K562 treated with DMSO at 1 percent for 12 hours (cell line): ENCODE results near the gene ARHGEF40. TPM values are rescaled to one million over a fixed set of nuclear protein-coding genes. Genes with fewer than 3 reads are reported as not detected.

Experiments
- total RNA-seq: library from RNA; unstranded; fragments of 300-600 nt; gene quantifications from 2 replicates; pipeline ENCODE4 v1.2.3, GENCODE V29; 2022; ENCODE audit not compliant: insufficient read depth

The ARHGEF40 gene
- total RNA-seq = 5.1 and 8.3 TPM in 2 replicates

DNA sequence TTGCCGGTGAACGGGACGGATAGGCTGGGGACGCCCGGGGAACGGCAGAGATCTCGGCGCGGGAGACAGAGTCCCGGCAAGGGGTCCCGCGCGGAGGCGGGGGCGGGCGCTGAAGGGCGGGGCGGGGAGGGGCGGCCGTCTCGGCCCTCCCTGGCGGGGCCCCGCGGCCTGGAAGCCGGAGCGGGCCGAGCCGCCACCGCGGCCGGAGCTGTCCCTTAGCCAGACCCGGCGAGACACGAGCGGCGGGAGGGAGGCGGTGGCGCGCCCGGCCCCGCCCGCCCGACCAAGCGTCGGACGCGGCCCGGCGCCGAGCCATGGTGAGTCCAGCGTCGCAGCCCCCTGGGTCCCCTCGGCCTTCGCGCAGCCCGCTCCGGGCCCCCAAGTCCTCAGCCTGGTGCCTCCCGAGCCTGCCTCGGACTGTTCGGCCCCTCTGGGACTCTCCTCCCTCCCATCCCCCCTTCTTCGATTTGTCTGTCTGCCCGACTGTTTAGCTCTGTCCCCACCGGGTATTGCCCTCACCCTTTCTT lies at the start of gene ARHGEF40:
ARHGEF40 (plus strand) TSS at position 222 of the 527 bp plus-strand sequence; CDS start at position 315, 93 bp downstream.

DNA sequence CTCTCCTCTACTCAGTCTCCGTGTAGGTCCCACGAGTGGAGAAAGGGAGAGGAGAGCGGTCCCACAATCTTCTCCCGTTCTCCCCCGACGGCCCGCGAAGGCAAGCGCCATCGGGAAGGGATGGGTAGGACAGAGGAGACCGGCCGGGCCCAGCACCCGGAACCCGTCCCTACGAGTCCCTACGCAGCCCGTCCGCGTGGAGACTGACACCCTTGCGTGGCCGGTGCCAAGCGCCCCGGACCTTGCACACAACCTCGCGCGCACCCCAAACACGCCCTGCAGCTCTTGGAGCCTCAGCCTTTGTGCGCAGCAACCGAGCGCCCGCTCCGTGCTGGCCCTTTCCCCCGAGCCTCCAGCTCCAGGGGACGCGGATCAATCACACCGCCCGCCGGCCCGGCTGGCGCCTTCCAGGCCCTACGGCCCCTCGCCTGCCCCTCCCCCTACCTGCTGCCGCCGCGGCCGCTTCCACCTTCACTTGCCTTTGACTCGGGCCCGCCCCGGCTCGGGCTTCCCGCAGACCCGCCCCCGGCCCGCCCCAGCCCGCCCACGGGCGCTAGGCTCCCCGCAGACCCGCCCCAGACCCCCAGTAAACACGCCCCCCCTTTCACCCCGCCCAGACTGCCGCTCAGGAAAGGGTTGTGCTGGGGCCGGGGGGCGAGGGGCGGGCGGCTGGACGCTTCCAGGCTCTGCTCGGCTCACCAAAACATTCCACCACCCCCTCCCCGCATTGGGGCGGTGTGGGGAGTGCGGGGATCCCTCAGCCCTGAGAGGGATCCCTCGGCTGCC lies 45.3 kb upstream of the ARHGEF40 start, which contains the start of gene NDRG2:
NDRG2 (minus strand) TSS at position 477 of the 786 bp plus-strand sequence. CDS start 1,746 bp downstream, outside the sequence.

DNA sequence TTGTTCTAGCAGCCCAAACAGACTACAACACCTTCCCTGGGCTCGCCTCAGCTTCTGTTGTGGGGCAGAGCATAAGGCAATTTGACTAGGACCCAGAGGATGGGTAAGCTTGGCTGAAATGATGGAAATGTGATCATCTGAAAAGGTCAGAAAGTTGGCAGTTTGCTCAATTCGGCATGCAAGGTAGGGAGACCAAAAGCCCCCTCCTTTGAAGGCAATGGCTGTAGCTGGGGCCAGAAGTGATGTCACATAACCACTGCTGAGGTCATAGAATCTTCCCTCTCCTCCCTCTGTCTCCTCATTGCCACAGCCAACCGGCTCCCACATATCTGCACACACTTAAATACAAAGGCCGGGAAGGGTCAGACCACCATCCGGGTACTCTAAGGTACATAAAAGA lies 40.2 kb upstream of the ARHGEF40 start, which contains the start of gene TPPP2:
TPPP2 (plus strand) TSS at position 301 of the 400 bp plus-strand sequence. CDS start 365 bp downstream, outside the sequence.

DNA sequence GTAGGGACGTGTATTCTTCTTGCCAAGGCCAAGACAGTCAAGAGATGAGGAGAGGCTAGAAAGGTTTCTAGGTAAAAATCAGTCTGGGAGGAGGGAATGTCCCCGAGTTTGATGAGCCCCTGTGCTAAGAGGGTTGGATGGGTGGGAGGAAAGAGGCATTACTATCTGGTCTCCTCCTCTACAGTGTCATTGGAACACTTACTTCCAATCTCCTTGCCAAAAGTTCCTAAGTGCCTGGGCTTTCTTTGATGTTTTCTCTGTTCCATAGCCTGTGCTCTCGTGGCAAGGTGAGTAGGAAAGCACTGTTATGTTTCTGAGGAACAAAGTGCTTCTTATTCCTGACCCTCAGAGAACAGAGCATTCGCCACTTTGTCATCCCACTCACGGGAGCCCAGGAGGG lies 35.4 kb upstream of the ARHGEF40 start, which contains the start of gene RNASE13:
RNASE13 (minus strand) TSS at position 101 of the 400 bp plus-strand sequence. CDS start 519 bp downstream, outside the sequence.

DNA sequence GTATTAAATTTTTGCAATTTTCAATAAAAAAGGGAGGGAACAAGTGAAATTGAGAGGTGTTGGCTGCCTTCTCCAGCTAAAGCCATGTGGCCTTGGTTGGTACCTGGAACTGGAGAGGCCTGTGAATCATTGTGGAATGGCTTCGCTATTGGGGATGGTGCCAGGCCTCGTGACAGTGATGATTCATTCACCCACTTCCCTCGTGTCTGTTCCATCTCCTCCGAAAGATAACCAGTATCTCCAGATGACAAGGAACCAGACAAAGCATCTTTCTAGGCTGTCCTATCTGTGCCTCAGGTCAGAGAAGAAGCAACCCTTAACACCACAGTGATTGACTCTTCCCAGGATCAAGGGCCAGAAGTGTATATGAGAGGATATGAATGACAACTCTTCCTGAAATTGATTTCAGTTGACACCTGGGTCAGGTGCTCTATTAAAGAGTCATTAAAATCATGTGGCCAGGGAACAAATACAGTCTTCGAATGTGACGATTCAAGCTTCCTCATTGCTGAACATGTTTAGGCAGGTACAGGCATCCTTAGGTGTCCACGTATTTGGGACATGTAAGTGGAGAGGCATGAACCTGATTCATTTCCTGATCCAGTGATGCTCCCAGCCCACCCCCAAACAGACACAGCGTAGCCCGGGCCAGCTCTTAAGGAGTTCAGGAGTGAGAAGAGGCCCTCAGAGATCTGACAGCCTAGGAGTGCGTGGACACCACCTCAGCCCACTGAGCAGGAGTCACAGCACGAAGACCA lies 28.2 kb upstream of the ARHGEF40 start, which contains the start of gene RNASE7:
RNASE7 (plus strand) TSS at position 687 of the 758 bp plus-strand sequence. CDS start 631 bp downstream, outside the sequence.

DNA sequence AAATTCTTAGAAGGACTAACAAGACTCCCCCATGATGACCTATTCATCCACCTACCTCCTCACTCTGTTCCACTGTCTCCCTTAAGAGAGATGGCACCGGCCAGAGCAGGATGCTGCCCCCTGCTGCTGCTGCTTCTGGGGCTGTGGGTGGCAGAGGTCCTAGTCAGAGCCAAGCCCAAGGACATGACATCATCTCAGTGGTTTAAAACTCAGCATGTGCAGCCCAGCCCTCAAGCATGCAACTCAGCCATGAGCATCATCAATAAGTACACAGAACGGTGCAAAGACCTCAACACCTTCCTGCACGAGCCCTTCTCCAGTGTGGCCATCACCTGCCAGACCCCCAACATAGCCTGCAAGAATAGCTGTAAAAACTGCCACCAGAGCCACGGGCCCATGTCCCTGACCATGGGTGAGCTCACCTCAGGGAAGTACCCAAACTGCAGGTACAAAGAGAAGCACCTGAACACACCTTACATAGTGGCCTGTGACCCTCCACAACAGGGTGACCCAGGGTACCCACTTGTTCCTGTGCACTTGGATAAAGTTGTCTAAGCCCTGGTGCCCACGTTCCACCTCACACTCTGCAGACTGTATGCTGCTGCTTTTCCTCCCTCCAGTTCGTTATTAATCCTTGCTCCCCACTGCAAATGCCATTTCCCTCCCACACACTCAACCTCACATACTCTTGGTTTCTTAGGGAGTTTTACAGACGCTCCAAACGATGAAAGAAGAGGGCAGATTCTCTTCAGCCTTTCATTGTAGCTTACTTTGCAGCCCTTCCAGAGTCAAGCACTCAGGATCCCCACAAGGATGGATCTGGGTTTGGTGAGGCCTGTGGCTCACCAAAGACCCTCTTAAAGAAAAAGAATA lies 12.1 kb upstream of the ARHGEF40 start, which contains the start of gene RNASE8:
RNASE8 (plus strand) TSS at position 20 of the 873 bp plus-strand sequence; CDS start at position 91, 71 bp downstream.

DNA sequence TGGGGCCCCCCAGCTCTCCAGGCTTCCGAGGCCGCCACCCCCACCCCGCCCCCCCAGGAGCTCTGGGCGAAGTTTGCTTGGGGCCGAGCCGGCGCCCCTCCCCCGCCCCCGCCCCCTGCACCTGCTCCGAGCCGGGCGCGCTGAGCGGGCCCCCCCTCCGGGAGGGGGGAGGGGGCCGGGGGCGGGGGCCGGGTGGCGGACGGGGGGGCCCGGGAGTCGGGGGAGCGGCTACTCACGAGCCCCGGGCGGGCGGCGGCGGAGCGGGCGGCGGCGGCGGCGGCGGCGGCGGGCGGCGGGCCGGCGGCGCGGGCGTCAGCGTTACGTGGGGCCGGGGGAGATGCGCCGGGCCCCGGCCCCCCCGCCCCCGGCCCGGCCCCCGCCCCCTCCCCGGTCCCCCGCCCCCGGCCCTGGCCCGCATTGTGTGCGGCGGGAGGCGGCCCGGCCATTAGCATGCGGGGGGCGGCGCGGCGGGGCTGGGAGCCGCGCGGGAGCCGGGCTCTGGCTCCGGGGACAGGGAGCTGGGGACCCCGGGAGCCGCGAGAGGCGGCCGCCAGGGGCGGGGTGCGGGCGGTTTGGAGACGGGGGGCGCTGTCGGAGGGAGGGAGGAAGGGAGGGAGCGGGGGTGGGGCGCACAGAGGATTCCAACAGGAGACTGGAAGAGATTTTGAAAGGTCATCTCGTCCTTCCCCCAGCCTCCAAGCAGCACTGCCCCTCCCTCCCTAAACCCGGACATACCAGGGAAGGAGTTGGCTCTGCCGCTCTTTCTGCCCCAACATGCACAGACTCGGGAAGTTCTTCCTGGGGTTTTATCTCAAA lies 28.2 kb downstream of the ARHGEF40 start, which contains the start of gene ZNF219:
ZNF219 (minus strand) TSS at position 580 of the 816 bp plus-strand sequence. CDS start 5,064 bp downstream, outside the sequence.

DNA sequence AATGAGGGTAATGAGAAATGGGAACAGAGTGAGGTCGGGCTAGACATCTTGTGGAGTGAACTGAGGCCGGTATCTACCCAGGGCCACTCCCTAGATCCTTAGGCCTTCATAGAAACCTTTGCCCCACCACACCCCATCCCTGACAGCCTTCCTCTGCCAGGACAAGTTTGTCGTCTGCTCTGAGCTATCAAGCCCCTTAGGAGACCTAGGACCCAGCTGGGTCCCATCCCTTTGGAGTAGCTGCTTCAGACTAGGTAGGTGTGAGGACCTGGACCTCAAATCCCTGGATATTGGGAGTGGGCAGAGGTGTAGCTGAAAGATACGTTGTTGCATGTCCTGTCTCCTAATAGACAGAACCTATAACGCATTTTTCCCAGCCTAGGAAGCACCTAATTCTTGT lies 30.8 kb downstream of the ARHGEF40 start, which contains the start of gene TMEM253:
TMEM253 (plus strand) TSS at position 136 of the 400 bp plus-strand sequence. CDS start 278 bp downstream, outside the sequence.

Other genes starting within 250 kb of the ARHGEF40 start
- not detected in 2 replicates for gene RNASE3, start 178.9 kb upstream of the ARHGEF40 start, total RNA-seq
- gene RNASE2, start 114.8 kb upstream of the ARHGEF40 start, total RNA-seq = not detected in 2 replicates
- gene METTL17, start 80.3 kb upstream of the ARHGEF40 start, total RNA-seq = 48.4 and 84.8 TPM in 2 replicates
- 0.53 TPM in 1 of 2 replicates, not detected in the other for gene SLC39A2, start 71.0 kb upstream of the ARHGEF40 start, total RNA-seq
- gene NDRG2, start 45.2 kb upstream of the ARHGEF40 start, total RNA-seq = 44.8 and 82.9 TPM in 2 replicates
- not detected in 2 replicates for gene TPPP2, start 40.1 kb upstream of the ARHGEF40 start, total RNA-seq
- gene RNASE13, start 35.5 kb upstream of the ARHGEF40 start, total RNA-seq = not detected in 2 replicates
- not detected in 2 replicates for gene RNASE7, start 27.9 kb upstream of the ARHGEF40 start, total RNA-seq
- not detected in 2 replicates for gene RNASE8, start 12.5 kb upstream of the ARHGEF40 start, total RNA-seq
- gene ZNF219, start 28.4 kb downstream of the ARHGEF40 start, total RNA-seq = 12.6 and 13.9 TPM in 2 replicates
- gene TMEM253, start 30.8 kb downstream of the ARHGEF40 start, total RNA-seq = not detected in 2 replicates
- gene OR5AU1, start 85.8 kb downstream of the ARHGEF40 start, total RNA-seq = not detected in 2 replicates
- gene HNRNPC, start 199.1 kb downstream of the ARHGEF40 start, total RNA-seq = 448 and 511 TPM in 2 replicates
- gene RPGRIP1, start 209.8 kb downstream of the ARHGEF40 start, total RNA-seq = 2.9 TPM in 1 of 2 replicates, not detected in the other